Muscle layer of duodenum (tissue), 2 donors: ENCODE results near the gene HP1BP3.
A peak's percentile ranks its signal among the peaks of the same experiment; 100 is the strongest.

Experiments used
- H3K27ac ChIP-seq: one replicate; pipeline ENCODE4 v1.7.0; 2013; ENCODE audit warnings: mild to moderate bottlenecking, low read length
- H3K27me3 ChIP-seq: one replicate; pipeline ENCODE4 v1.7.0; 2013; ENCODE audit warnings: low read depth, mild to moderate bottlenecking, control low read depth, low read length
- H3K36me3 ChIP-seq, 2 donors: one replicate each; pipeline ENCODE4 v1.7.0; 2013; ENCODE audit warnings: low read length in 2 of 2, control low read depth in 1 of 2, mild to moderate bottlenecking in 1 of 2; ENCODE audit not compliant: insufficient read depth in 2 of 2, control insufficient read depth in 1 of 2
- H3K4me1 ChIP-seq, 2 donors: one replicate each; pipeline ENCODE4 v1.7.0; 2013; ENCODE audit warnings: low read length in 2 of 2, mild to moderate bottlenecking in 2 of 2, control low read depth in 1 of 2, moderate library complexity in 1 of 2; ENCODE audit not compliant: insufficient read depth in 2 of 2, control insufficient read depth in 1 of 2
- H3K4me3 ChIP-seq, 2 donors: one replicate each; pipeline ENCODE4 v1.7.0; 2013; ENCODE audit warnings: low read length in 2 of 2, low read depth in 1 of 2, mild to moderate bottlenecking in 1 of 2
- H3K9me3 ChIP-seq, 2 donors: one replicate each; pipeline ENCODE4 v1.7.0; 2013; ENCODE audit warnings: low read length in 2 of 2, control low read depth in 1 of 2, mild to moderate bottlenecking in 1 of 2; ENCODE audit not compliant: control insufficient read depth in 1 of 2
- donor health status: healthy.

The HP1BP3 gene

GRCh38 chr1:20705203-20705755 is 81.8 kb downstream of the HP1BP3 start:
- H3K27me3 ChIP-seq, result peaks cover 2% of the 10 kb centered on the region
- H3K4me1 ChIP-seq, result no peaks in the 10 kb centered on the region
- no peaks in the 10 kb centered on the region for H3K9me3 ChIP-seq
- no peak overlapping the region for H3K27ac ChIP-seq
- H3K4me3 ChIP-seq, result no peak overlapping the region
- no peaks in the 10 kb centered on the region for H3K36me3 ChIP-seq

DNA sequence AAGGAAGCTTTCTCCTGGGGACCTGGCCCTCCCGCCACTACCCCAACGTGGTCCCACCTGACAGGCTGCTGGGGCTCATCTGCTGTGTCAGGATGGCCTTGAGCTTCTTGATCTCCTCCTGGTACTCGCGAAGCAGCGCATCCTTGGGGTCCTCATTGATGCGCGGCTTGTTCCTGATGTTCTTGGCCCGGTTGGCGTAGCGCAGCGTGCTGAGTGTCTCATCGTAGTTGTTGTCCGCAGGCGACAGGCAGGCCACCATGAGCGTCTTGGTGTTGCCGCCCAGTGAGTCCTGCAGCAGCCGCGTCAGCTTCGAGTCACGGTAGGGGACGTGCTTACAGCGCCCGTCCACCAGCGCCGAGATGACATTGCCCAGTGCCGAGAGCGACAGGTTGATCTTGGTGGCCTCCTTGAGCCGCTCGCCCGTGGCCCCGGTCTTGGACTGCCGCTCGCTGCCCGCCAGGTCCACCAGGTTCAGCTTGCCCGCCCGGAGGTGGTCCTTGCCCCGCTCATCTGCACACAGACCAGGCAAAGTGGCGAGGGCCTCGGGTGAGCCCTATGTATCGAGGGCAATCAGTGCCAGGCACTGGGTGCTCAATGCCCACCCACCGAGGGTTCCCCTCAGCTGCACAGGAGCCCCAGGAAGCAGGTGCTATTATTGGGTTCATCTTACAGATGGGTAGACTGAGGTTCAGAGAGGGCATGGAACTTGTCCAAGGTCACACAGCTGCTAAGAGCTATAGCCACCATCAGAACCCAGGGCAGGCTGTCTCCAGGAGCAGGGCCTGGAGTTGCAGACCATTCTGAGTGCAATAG is 82.5 kb downstream of the HP1BP3 start:
- H3K36me3 ChIP-seq, result no peaks in the 10 kb centered on the region
- H3K27me3 ChIP-seq, result no peaks in the 10 kb centered on the region
- H3K4me1 ChIP-seq, result no peaks in the 10 kb centered on the region
- no peak overlapping the region for H3K4me3 ChIP-seq
- H3K27ac ChIP-seq, result no peak overlapping the region
- no peaks in the 10 kb centered on the region for H3K9me3 ChIP-seq

DNA sequence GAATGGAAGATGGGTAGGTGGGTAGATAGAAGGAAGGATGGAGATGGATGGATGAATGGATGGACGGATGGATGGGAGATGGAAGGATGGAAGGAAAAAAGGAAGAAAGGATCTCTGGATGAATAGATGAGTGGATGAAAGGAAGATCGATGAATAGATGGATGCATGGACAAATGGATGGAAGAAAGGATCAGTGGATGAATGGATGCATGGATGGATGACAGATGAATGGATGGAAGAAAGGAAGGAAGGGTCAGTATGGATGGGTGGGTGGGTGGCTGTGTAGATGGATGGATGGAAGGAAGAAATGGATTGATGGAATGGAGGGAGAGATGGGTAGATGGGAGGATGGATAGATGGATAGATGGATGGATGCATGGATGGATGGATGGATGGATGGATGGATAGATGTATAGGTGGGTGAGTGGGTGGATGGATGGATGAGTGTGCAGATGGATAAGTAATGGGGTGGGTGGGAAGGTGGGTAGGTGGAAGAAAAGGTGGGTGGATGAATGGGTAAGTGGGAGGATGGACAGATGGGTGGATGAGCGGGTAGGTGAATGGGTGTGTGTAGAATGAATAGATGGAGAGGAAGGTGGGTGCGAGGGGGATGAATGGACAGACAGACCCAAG is 83.9 kb downstream of the HP1BP3 start:
- no peaks in the 10 kb centered on the region for H3K27me3 ChIP-seq
- peaks cover 0 to 3% of the 10 kb centered on the region in 2 donors for H3K4me1 ChIP-seq
- no peaks in the 10 kb centered on the region for H3K36me3 ChIP-seq
- H3K4me3 ChIP-seq, result no peak overlapping the region
- H3K27ac ChIP-seq, result no peak overlapping the region
- no peaks in the 10 kb centered on the region for H3K9me3 ChIP-seq

DNA sequence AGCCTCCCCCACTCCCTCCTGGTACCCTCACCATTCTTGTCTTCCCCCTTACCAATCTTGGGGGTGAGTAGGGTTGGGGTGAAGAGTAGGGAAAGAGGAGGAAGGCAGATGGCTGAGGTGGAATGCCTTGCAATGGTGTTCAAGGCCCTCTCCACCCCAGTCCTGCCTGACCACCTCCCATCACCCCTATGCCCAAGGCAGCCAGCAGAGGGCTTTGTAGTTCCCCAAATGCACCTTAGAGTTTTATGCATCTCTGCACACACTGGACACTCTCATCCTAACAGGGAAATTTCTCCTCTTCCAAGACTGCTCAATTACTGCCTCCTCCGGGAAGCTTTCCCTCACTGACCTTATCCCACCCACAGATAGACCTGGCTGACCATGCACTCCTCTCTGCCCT is 84.7 kb downstream of the HP1BP3 start:
- peaks cover 0 to 8% of the 10 kb centered on the region in 2 donors for H3K4me1 ChIP-seq
- H3K9me3 ChIP-seq, result no peaks in the 10 kb centered on the region
- H3K4me3 ChIP-seq, result no peak overlapping the region
- no peaks in the 10 kb centered on the region for H3K27me3 ChIP-seq
- no peak overlapping the region for H3K27ac ChIP-seq
- no peaks in the 10 kb centered on the region for H3K36me3 ChIP-seq

- Histone ChIP-seq H3K4me1 (peaks cover 0 to 9% of the 10 kb centered on the region in 2 donors), H3K27ac (no peak overlapping the region), H3K27me3 (no peaks in the 10 kb centered on the region), H3K4me3 (no peak overlapping the region), H3K36me3 (no peaks in the 10 kb centered on the region), H3K9me3 (no peaks in the 10 kb centered on the region)
Measured at GRCh38 chr1:20701847-20702246, 85.3 kb downstream of the HP1BP3 start.

GRCh38 chr1:20701446-20701845 is 85.7 kb downstream of the HP1BP3 start:
- H3K4me3 ChIP-seq, result no peak overlapping the region
- H3K27ac ChIP-seq, result no peak overlapping the region
- H3K36me3 ChIP-seq, result no peaks in the 10 kb centered on the region
- H3K4me1 ChIP-seq, result peaks cover 0 to 9% of the 10 kb centered on the region in 2 donors
- no peaks in the 10 kb centered on the region for H3K27me3 ChIP-seq
- H3K9me3 ChIP-seq, result no peaks in the 10 kb centered on the region

DNA sequence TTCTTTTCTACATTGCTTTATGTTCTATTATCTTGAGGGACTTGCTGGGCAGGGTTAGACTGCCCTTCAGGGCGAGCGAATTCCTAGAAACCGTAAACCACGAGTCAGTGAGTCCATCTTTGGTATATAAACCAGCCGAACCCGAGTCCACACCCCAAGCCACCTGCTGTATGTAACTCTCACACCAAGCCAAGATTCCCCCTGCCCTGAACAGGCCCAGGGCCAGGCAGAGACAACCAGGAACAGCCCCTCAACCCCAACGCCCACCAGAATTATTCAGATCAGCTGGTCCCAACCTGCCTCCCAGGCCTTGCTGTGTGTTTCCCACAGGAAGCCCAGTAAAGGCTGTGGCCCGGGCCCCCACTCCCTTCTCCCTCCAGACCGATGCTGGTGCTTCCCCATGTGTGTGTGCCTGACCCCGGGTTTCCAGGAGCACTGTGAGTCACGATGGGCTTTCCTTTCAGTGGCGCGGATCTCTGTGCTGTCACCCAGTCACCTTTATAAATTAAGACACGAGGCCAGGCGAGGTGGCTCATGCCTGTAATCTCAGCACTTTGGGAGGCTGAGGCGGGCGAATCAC is 86.4 kb downstream of the HP1BP3 start:
- H3K9me3 ChIP-seq, result no peaks in the 10 kb centered on the region
- no peaks in the 10 kb centered on the region for H3K36me3 ChIP-seq
- H3K4me3 ChIP-seq, result no peak overlapping the region
- no peak overlapping the region for H3K27ac ChIP-seq
- no peaks in the 10 kb centered on the region for H3K27me3 ChIP-seq
- H3K4me1 ChIP-seq, result peaks cover 0 to 12% of the 10 kb centered on the region in 2 donors

GRCh38 chr1:20699558-20699957 is 87.5 kb downstream of the HP1BP3 start:
- Histone ChIP-seq H3K27ac (no peak overlapping the region), H3K4me1 (peaks cover 0 to 12% of the 10 kb centered on the region in 2 donors), H3K36me3 (no peaks in the 10 kb centered on the region)

GRCh38 chr1:20698195-20698910 is 88.8 kb downstream of the HP1BP3 start:
- no peak overlapping the region for H3K27ac ChIP-seq
- H3K4me3 ChIP-seq, result no peak overlapping the region
- H3K27me3 ChIP-seq, result no peaks in the 10 kb centered on the region
- H3K4me1 ChIP-seq, result peaks cover 0 to 12% of the 10 kb centered on the region in 2 donors
- no peaks in the 10 kb centered on the region for H3K36me3 ChIP-seq
- H3K9me3 ChIP-seq, result no peaks in the 10 kb centered on the region

More at GRCh38 chr1:20699558-20699957, 87.5 kb downstream of the HP1BP3 start:
- no peak overlapping the region for H3K4me3 ChIP-seq
- no peaks in the 10 kb centered on the region for H3K9me3 ChIP-seq
- H3K27me3 ChIP-seq, result no peaks in the 10 kb centered on the region

DNA sequence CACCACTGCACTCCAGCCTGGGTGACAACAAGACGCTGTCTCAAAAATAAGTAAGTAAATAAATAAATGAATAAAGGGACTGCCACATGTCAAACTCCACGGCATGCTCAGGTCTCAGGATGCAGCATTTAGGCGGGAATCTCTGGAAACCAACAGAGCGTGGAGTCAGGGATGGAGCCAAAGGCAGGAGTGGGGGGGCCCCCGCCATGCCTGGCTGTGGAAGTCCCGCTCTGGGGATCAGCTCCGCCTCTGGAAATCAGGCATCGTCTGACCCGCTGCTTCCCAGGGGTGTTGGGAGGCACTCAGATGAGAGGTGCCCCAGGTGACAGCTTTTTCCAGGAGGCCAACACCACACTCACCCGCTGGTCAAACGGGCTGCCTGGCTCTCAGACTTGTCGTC is 89.5 kb downstream of the HP1BP3 start:
- Histone ChIP-seq H3K27me3 (no peaks in the 10 kb centered on the region), H3K4me3 (peak overlapping the region in 1 of 2 donors; percentile 57), H3K9me3 (no peaks in the 10 kb centered on the region), H3K36me3 (no peaks in the 10 kb centered on the region), H3K4me1 (peaks cover 0 to 12% of the 10 kb centered on the region in 2 donors), H3K27ac (no peak overlapping the region)
